Measurements from ENCODE around the gene TBC1D22A. TPM values are rescaled to one million over a fixed set of nuclear protein-coding genes. Genes with fewer than 3 reads are reported as not detected.

TBC1D22A gene
- total RNA-seq, 1 experiment from 2014 or later = 26.0 TPM

GRCh38 chr22:47066616-47066905, 304.1 kb downstream of the TBC1D22A start:
- no TSS peak for BruUV-seq (replicated peaks)
- CTCF ChIA-PET = no interaction called here
- peak overlapping the region; percentile 51 for H3K27ac Mint-ChIP-seq (ENCODE audit: low read depth, unreplicated experiment)

GRCh38 chr22:47067321-47067890, 305.0 kb downstream of the TBC1D22A start:
- Mint-ChIP-seq H3K9me3 (ENCODE audit: unreplicated experiment) (no peaks in the 10 kb centered on the region), H3K36me3 (ENCODE audit: insufficient read depth, unreplicated experiment) (peaks cover 7% of the 10 kb centered on the region), H3K4me1 (ENCODE audit: insufficient read depth, unreplicated experiment) (no peaks in the 10 kb centered on the region), H3K27me3 (ENCODE audit: insufficient read depth, unreplicated experiment) (no peaks in the 10 kb centered on the region), H3K4me3 (ENCODE audit: unreplicated experiment) (no peak overlapping the region), H3K27ac (ENCODE audit: low read depth, unreplicated experiment) (no peak overlapping the region)
- no peak for DNase-seq (ENCODE audit: unreplicated experiment)
- ChIA-PET CTCF (interaction anchor here (0.6 kb wide), 1 partner anchor 448 kb away, joined by 3 read pairs; no protein-coding TSS in a partner anchor), POLR2A (no interaction called here)
- intact Hi-C loops (cut with micrococcal nuclease) = no loop called here
- no TSS peak for BruUV-seq (replicated peaks)
- TF ChIP-seq CTCF (IDR thresholded peaks at IDR 0.05; ENCODE audit: unreplicated experiment) = no peak

More at GRCh38 chr22:47066616-47066905, 304.1 kb downstream of the TBC1D22A start:
- POLR2A ChIA-PET = interaction anchor here (1.1 kb wide), 1 partner anchor 16 kb away, joined by 3 read pairs; no protein-coding TSS in a partner anchor
- no peak for TF ChIP-seq CTCF (IDR thresholded peaks at IDR 0.05; ENCODE audit: unreplicated experiment)
- H3K4me1 Mint-ChIP-seq (ENCODE audit: insufficient read depth, unreplicated experiment) = no peaks in the 10 kb centered on the region
- H3K36me3 Mint-ChIP-seq (ENCODE audit: insufficient read depth, unreplicated experiment) = peaks cover 7% of the 10 kb centered on the region
- DNase-seq (ENCODE audit: unreplicated experiment) = no peak
- H3K4me3 Mint-ChIP-seq (ENCODE audit: unreplicated experiment) = no peak overlapping the region
- H3K27me3 Mint-ChIP-seq (ENCODE audit: insufficient read depth, unreplicated experiment) = no peaks in the 10 kb centered on the region
- no peaks in the 10 kb centered on the region for H3K9me3 Mint-ChIP-seq (ENCODE audit: unreplicated experiment)
- intact Hi-C loops (cut with micrococcal nuclease) = no loop called here

DNA sequence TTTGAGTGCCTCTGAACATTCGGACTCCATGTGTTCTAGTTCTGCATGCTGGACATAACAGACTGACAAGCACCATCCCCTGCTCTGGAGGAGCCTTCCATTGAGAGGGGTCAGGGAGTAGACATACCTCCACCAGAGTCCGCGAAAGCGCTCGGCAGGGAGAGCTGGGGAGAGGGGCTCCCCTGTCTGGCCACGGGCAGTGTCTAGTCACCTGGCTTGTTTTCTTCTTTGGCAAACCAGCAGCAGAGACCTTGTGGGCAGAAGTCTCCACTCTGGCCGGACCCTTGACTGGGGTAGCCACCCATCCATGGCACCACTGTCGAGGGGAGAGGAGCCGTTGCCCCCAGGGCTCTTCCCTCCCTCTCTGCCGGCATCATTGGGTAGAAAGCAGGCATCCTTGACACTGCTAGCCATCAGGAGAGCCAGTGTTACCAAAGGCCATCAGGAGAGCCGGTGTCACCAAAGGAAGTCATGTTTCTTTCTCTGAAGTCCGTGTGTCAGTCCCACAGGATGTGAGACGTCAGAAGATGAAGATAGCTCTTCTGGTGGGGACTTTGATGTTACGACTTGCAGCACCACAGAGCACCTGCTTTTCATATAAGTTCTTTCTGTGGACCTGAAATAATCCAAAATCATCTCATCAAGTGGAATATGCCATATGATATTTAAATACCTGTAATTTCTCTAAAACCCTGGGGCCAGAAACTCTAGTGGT, 305.6 kb downstream of the TBC1D22A start:
- Mint-ChIP-seq H3K4me1 (ENCODE audit: insufficient read depth, unreplicated experiment) (no peaks in the 10 kb centered on the region), H3K27ac (ENCODE audit: low read depth, unreplicated experiment) (no peak overlapping the region), H3K27me3 (ENCODE audit: insufficient read depth, unreplicated experiment) (no peaks in the 10 kb centered on the region), H3K36me3 (ENCODE audit: insufficient read depth, unreplicated experiment) (peaks cover 7% of the 10 kb centered on the region), H3K4me3 (ENCODE audit: unreplicated experiment) (no peak overlapping the region), H3K9me3 (ENCODE audit: unreplicated experiment) (no peaks in the 10 kb centered on the region)
- intact Hi-C loops (cut with micrococcal nuclease) = no loop called here
- ChIA-PET POLR2A (no interaction called here), CTCF (no interaction called here)
- DNase-seq (ENCODE audit: unreplicated experiment) = no peak
- TF ChIP-seq CTCF (IDR thresholded peaks at IDR 0.05; ENCODE audit: unreplicated experiment) = no peak
- BruUV-seq (replicated peaks) = no TSS peak

- BruUV-seq (replicated peaks) = no TSS peak
- H3K36me3 Mint-ChIP-seq (ENCODE audit: insufficient read depth, unreplicated experiment) = peaks cover 7% of the 10 kb centered on the region
- TF ChIP-seq CTCF (IDR thresholded peaks at IDR 0.05; ENCODE audit: unreplicated experiment) = no peak
- H3K27ac Mint-ChIP-seq (ENCODE audit: low read depth, unreplicated experiment) = no peak overlapping the region
- no peaks in the 10 kb centered on the region for H3K27me3 Mint-ChIP-seq (ENCODE audit: insufficient read depth, unreplicated experiment)
- no peaks in the 10 kb centered on the region for H3K4me1 Mint-ChIP-seq (ENCODE audit: insufficient read depth, unreplicated experiment)
- no peak for DNase-seq (ENCODE audit: unreplicated experiment)
- no peaks in the 10 kb centered on the region for H3K9me3 Mint-ChIP-seq (ENCODE audit: unreplicated experiment)
- H3K4me3 Mint-ChIP-seq (ENCODE audit: unreplicated experiment) = no peak overlapping the region
- POLR2A ChIA-PET = no interaction called here
- CTCF ChIA-PET = no interaction called here
- intact Hi-C loops (cut with micrococcal nuclease) = no loop called here
Observed at GRCh38 chr22:47068626-47068996, 306.2 kb downstream of the TBC1D22A start.
